Mesendoderm (in vitro differentiated cells): ENCODE results near the gene RPL5.

Experiments used
- DNase-seq: peaks from one replicate; pipeline ENCODE4 v3.0.0; 2013
- H2AK5ac ChIP-seq: 2 replicates; pipeline ENCODE4 v1.6.1; 2013; ENCODE audit warnings: low read length, inconsistent platforms
- H2BK120ac ChIP-seq: 2 replicates; pipeline ENCODE4 v1.6.1; 2013; ENCODE audit warnings: low read depth, mild to moderate bottlenecking, low read length, moderate library complexity, mixed read lengths
- H2BK15ac ChIP-seq: replicated peaks from 2 replicates; pipeline ENCODE4 v1.6.1; 2013; ENCODE audit warnings: low read depth, mild to moderate bottlenecking, moderate library complexity
- H2BK5ac ChIP-seq: 2 replicates; pipeline ENCODE4 v1.6.1; 2013; ENCODE audit warnings: low read length, inconsistent platforms
- H3K18ac ChIP-seq: 2 replicates; pipeline ENCODE4 v1.6.1; 2013; ENCODE audit warnings: mild to moderate bottlenecking, low read length, mixed read lengths
- H3K23ac ChIP-seq: one replicate; pipeline ENCODE4 v1.6.1; 2013; ENCODE audit warnings: low read length
- H3K27ac ChIP-seq: 2 replicates; pipeline ENCODE4 v1.5.1; 2013; ENCODE audit warnings: low read depth, mild to moderate bottlenecking, inconsistent platforms, low read length, moderate library complexity
- H3K27me3 ChIP-seq: 2 replicates; pipeline ENCODE4 v1.6.1; 2013; ENCODE audit warnings: low read length, control low read depth, mild to moderate bottlenecking, inconsistent platforms; ENCODE audit not compliant: insufficient read depth, poor library complexity
- H3K36me3 ChIP-seq: 2 replicates; pipeline ENCODE4 v1.6.1; 2013; ENCODE audit warnings: low read length, inconsistent platforms; ENCODE audit not compliant: control insufficient read depth, insufficient read depth
- H3K4ac ChIP-seq: one replicate; pipeline ENCODE4 v1.6.1; 2013; ENCODE audit warnings: low read depth, mild to moderate bottlenecking, low read length, moderate library complexity
- H3K4me1 ChIP-seq: 2 replicates; pipeline ENCODE4 v1.6.1; 2013; ENCODE audit warnings: low read depth, low read length, inconsistent platforms; ENCODE audit not compliant: control insufficient read depth
- H3K4me2 ChIP-seq: 2 replicates; pipeline ENCODE4 v1.6.1; 2013; ENCODE audit warnings: low read length
- H3K4me3 ChIP-seq: 2 replicates; pipeline ENCODE4 v1.5.1; 2013; ENCODE audit warnings: mild to moderate bottlenecking, low read length
- H3K56ac ChIP-seq: one replicate; pipeline ENCODE4 v1.6.1; 2013; ENCODE audit warnings: low read length
- H3K79me1 ChIP-seq: 2 replicates; pipeline ENCODE4 v1.6.1; 2013; ENCODE audit warnings: low read length, inconsistent platforms
- H3K79me2 ChIP-seq: 2 replicates; pipeline ENCODE4 v1.6.1; 2013; ENCODE audit warnings: mild to moderate bottlenecking, low read length; ENCODE audit not compliant: control insufficient read depth, insufficient read depth
- H3K9ac ChIP-seq: 2 replicates; pipeline ENCODE4 v1.6.1; 2013; ENCODE audit warnings: low read length, inconsistent platforms
- H4K5ac ChIP-seq: one replicate; pipeline ENCODE4 v1.6.1; 2013; ENCODE audit warnings: low read length
- H4K8ac ChIP-seq: one replicate; pipeline ENCODE4 v1.6.1; 2013; ENCODE audit warnings: low read depth, mild to moderate bottlenecking, control low read depth, low read length, moderate library complexity
- WGBS: extraction: QIAGEN DNeasy Blood & Tissue Kit; methylation state at CpG from one replicate; pipeline ENCODE4 v1.1.7; 2013; ENCODE audit warnings: low lambda C conversion rate, missing lambda C conversion rate; ENCODE audit not compliant: insufficient coverage; ENCODE audit errors: extremely low coverage; 5-methylcytosine and 5-hydroxymethylcytosine counted together

Gene RPL5

GRCh38 chr1:92797961-92798360 is 33.9 kb upstream of the RPL5 start:
- H4K5ac ChIP-seq = no peak overlapping the region
- no peak overlapping the region for H2BK120ac ChIP-seq
- no peak overlapping the region for H3K23ac ChIP-seq
- H3K79me1 ChIP-seq = no peaks in the 10 kb centered on the region
- H3K9ac ChIP-seq = no peak overlapping the region
- H3K27me3 ChIP-seq = no peaks in the 10 kb centered on the region
- no peak overlapping the region for H2BK5ac ChIP-seq
- no peak overlapping the region for H4K8ac ChIP-seq
- WGBS = no CpG with 5 or more reads among the region's 1 CpG
- H2BK15ac ChIP-seq = no peak overlapping the region
- H3K36me3 ChIP-seq = no peaks in the 10 kb centered on the region
- H3K4me2 ChIP-seq = no peak overlapping the region
- no peak overlapping the region for H3K4me3 ChIP-seq
- H3K27ac ChIP-seq = no peak overlapping the region
- no peak overlapping the region for H2AK5ac ChIP-seq
- no peak for DNase-seq
- H3K4ac ChIP-seq = no peak overlapping the region
- H3K4me1 ChIP-seq = no peaks in the 10 kb centered on the region
- no peak overlapping the region for H3K56ac ChIP-seq
- H3K79me2 ChIP-seq = no peaks in the 10 kb centered on the region
- H3K18ac ChIP-seq = no peak overlapping the region

- WGBS = no CpG with 5 or more reads among the region's 7 CpGs
- Histone ChIP-seq H3K4me3 (no peak overlapping the region), H3K79me1 (no peaks in the 10 kb centered on the region), H3K36me3 (no peaks in the 10 kb centered on the region), H3K4me2 (no peak overlapping the region), H2BK120ac (no peak overlapping the region), H3K27me3 (no peaks in the 10 kb centered on the region), H3K4me1 (peaks cover 4% of the 10 kb centered on the region), H2BK5ac (no peak overlapping the region), H3K18ac (no peak overlapping the region), H3K27ac (no peak overlapping the region), H2BK15ac (no peak overlapping the region), H2AK5ac (no peak overlapping the region), H4K5ac (no peak overlapping the region), H4K8ac (no peak overlapping the region), H3K23ac (no peak overlapping the region), H3K79me2 (no peaks in the 10 kb centered on the region), H3K9ac (no peak overlapping the region), H3K56ac (no peak overlapping the region), H3K4ac (no peak overlapping the region)
- no peak for DNase-seq
These were observed 28.5 kb upstream of the RPL5 start for GRCh38 chr1:92803140-92803887.

- peak; percentile 98 for DNase-seq
- no peaks in the 10 kb centered on the region for H3K79me2 ChIP-seq
- peak overlapping the region; percentile 8 for H3K56ac ChIP-seq
- H3K36me3 ChIP-seq = no peaks in the 10 kb centered on the region
- H3K27me3 ChIP-seq = no peaks in the 10 kb centered on the region
- H2BK120ac ChIP-seq = peak overlapping the region; percentile 36
- no peaks in the 10 kb centered on the region for H3K79me1 ChIP-seq
- H3K9ac ChIP-seq = no peak overlapping the region
- H2AK5ac ChIP-seq = no peak overlapping the region
- no peak overlapping the region for H4K5ac ChIP-seq
- peak overlapping the region; percentile 17 for H2BK5ac ChIP-seq
- H3K23ac ChIP-seq = no peak overlapping the region
- H3K4me1 ChIP-seq = peaks cover 4% of the 10 kb centered on the region
- no peak overlapping the region for H3K4me3 ChIP-seq
- WGBS = no CpG with 5 or more reads among the region's 7 CpGs
- H2BK15ac ChIP-seq = no peak overlapping the region
- no peak overlapping the region for H3K4me2 ChIP-seq
- H4K8ac ChIP-seq = no peak overlapping the region
- H3K18ac ChIP-seq = no peak overlapping the region
- H3K4ac ChIP-seq = no peak overlapping the region
- peak overlapping the region; percentile 40 for H3K27ac ChIP-seq
These were observed 27.1 kb upstream of the RPL5 start for GRCh38 chr1:92804721-92805201.

- Histone ChIP-seq H2AK5ac (no peak overlapping the region), H2BK15ac (peak overlapping the region; percentile 96), H3K9ac (no peak overlapping the region), H3K27ac (peak overlapping the region; percentile 40), H3K27me3 (no peaks in the 10 kb centered on the region), H4K5ac (no peak overlapping the region), H2BK5ac (peak overlapping the region; percentile 17), H3K4me2 (no peak overlapping the region), H4K8ac (no peak overlapping the region), H3K79me2 (no peaks in the 10 kb centered on the region), H3K36me3 (no peaks in the 10 kb centered on the region), H3K79me1 (no peaks in the 10 kb centered on the region), H3K4ac (no peak overlapping the region), H3K18ac (peak overlapping the region; percentile 86), H2BK120ac (peak overlapping the region; percentile 36), H3K4me3 (no peak overlapping the region), H3K4me1 (peaks cover 4% of the 10 kb centered on the region), H3K56ac (peak overlapping the region; percentile 70), H3K23ac (no peak overlapping the region)
- no peak for DNase-seq
- no CpG with 5 or more reads among the region's 1 CpG for WGBS
These were observed 26.6 kb upstream of the RPL5 start for GRCh38 chr1:92805216-92805615.

GRCh38 chr1:92808381-92808780 is 23.5 kb upstream of the RPL5 start:
- Histone ChIP-seq H3K79me2 (no peaks in the 10 kb centered on the region), H3K56ac (no peak overlapping the region), H4K8ac (no peak overlapping the region)

GRCh38 chr1:92816732-92817131 is 15.1 kb upstream of the RPL5 start:
- no peak overlapping the region for H4K8ac ChIP-seq
- no peak overlapping the region for H2BK15ac ChIP-seq
- H3K4ac ChIP-seq = no peak overlapping the region
- no peak overlapping the region for H2BK5ac ChIP-seq
- H3K4me1 ChIP-seq = no peaks in the 10 kb centered on the region
- no peak overlapping the region for H3K9ac ChIP-seq
- H3K18ac ChIP-seq = no peak overlapping the region
- no peak for DNase-seq
- H3K79me1 ChIP-seq = no peaks in the 10 kb centered on the region
- no peaks in the 10 kb centered on the region for H3K79me2 ChIP-seq
- no peak overlapping the region for H2BK120ac ChIP-seq
- no peak overlapping the region for H3K23ac ChIP-seq
- no peaks in the 10 kb centered on the region for H3K36me3 ChIP-seq
- no peak overlapping the region for H3K4me3 ChIP-seq
- no peak overlapping the region for H3K4me2 ChIP-seq
- no peak overlapping the region for H4K5ac ChIP-seq
- no CpG with 5 or more reads among the region's 2 CpGs for WGBS
- H3K56ac ChIP-seq = no peak overlapping the region
- no peak overlapping the region for H3K27ac ChIP-seq
- H3K27me3 ChIP-seq = no peaks in the 10 kb centered on the region
- H2AK5ac ChIP-seq = no peak overlapping the region

More at GRCh38 chr1:92808381-92808780, 23.5 kb upstream of the RPL5 start:
- Histone ChIP-seq H3K4me2 (no peak overlapping the region), H2AK5ac (no peak overlapping the region), H2BK120ac (no peak overlapping the region), H2BK15ac (no peak overlapping the region), H4K5ac (no peak overlapping the region), H3K79me1 (no peaks in the 10 kb centered on the region), H3K23ac (no peak overlapping the region), H3K27ac (no peak overlapping the region), H3K4ac (no peak overlapping the region), H3K18ac (no peak overlapping the region), H2BK5ac (no peak overlapping the region), H3K27me3 (no peaks in the 10 kb centered on the region), H3K9ac (no peak overlapping the region), H3K4me3 (no peak overlapping the region), H3K36me3 (no peaks in the 10 kb centered on the region), H3K4me1 (peaks cover 4% of the 10 kb centered on the region)
- DNase-seq = no peak
